Measurements from ENCODE around the gene ZRANB1. TPM values are rescaled to one million over a fixed set of nuclear protein-coding genes. Genes with fewer than 3 reads are reported as not detected.
A peak's percentile ranks its signal among the peaks of the same experiment; 100 is the strongest.

Gene ZRANB1
- total RNA-seq, 2 donors from 2014 or later: 26.0 to 26.9 TPM

GRCh38 chr10:124978376-124978725 is 36.4 kb downstream of the ZRANB1 start:
- no peak for DNase-seq
- H3K27ac Mint-ChIP-seq: no peak overlapping the region
- H3K27me3 Mint-ChIP-seq (ENCODE audit: insufficient read depth): no peaks in the 10 kb centered on the region
- H3K9me3 Mint-ChIP-seq: no peaks in the 10 kb centered on the region
- TF ChIP-seq CTCF (conservative IDR thresholded peaks at IDR 0.05): no peak
- H3K4me1 Mint-ChIP-seq: no peaks in the 10 kb centered on the region
- Histone ChIP-seq H3K9ac (ENCODE audit: extremely low read depth, low read length, poor library complexity, severe bottlenecking) (no peak overlapping the region), H3K36me3 (ENCODE audit: control insufficient read depth, insufficient read depth, low read length) (peaks cover 76% of the 10 kb centered on the region), H3K4me1 (ENCODE audit: control insufficient read depth, insufficient read depth, low read length) (no peaks in the 10 kb centered on the region), H3K4me3 (ENCODE audit: low read length) (no peak overlapping the region), H3K27ac (ENCODE audit: low read depth, low read length) (no peak overlapping the region), H3K27me3 (ENCODE audit: control insufficient read depth, insufficient read depth, low read length, poor library complexity, severe bottlenecking) (no peaks in the 10 kb centered on the region), H3K9me3 (ENCODE audit: control insufficient read depth, low read length) (no peaks in the 10 kb centered on the region)
- 96 to 100% methylated on average over 1 to 5 of the region's 5 CpGs for WGBS, 2 experiments (ENCODE audit: insufficient coverage in 1 of 2, insufficient read length in 1 of 2)
- no peak overlapping the region for H3K4me3 Mint-ChIP-seq
- peaks cover 54% of the 10 kb centered on the region for H3K36me3 Mint-ChIP-seq (ENCODE audit: low read depth)

GRCh38 chr10:124983321-124983720 is 41.4 kb downstream of the ZRANB1 start:
- Histone ChIP-seq H3K9me3 (ENCODE audit: control insufficient read depth, low read length) (no peaks in the 10 kb centered on the region), H3K36me3 (ENCODE audit: control insufficient read depth, insufficient read depth, low read length) (peaks cover 86% of the 10 kb centered on the region), H3K4me3 (ENCODE audit: low read length) (no peak overlapping the region), H3K4me1 (ENCODE audit: control insufficient read depth, insufficient read depth, low read length) (no peaks in the 10 kb centered on the region), H3K27ac (ENCODE audit: low read depth, low read length) (no peak overlapping the region), H3K9ac (ENCODE audit: extremely low read depth, low read length, poor library complexity, severe bottlenecking) (no peak overlapping the region), H3K27me3 (ENCODE audit: control insufficient read depth, insufficient read depth, low read length, poor library complexity, severe bottlenecking) (no peaks in the 10 kb centered on the region)
- peak overlapping the region; percentile 81 for H3K27ac Mint-ChIP-seq
- 80 to 87% methylated on average over 5 to 6 of the region's 6 CpGs for WGBS, 2 experiments (ENCODE audit: insufficient coverage in 1 of 2, insufficient read length in 1 of 2)
- no peaks in the 10 kb centered on the region for H3K4me1 Mint-ChIP-seq
- H3K4me3 Mint-ChIP-seq: no peak overlapping the region
- no peak for TF ChIP-seq CTCF (conservative IDR thresholded peaks at IDR 0.05)
- H3K9me3 Mint-ChIP-seq: no peaks in the 10 kb centered on the region
- no peaks in the 10 kb centered on the region for H3K27me3 Mint-ChIP-seq (ENCODE audit: insufficient read depth)
- H3K36me3 Mint-ChIP-seq (ENCODE audit: low read depth): peaks cover 64% of the 10 kb centered on the region
- no peak for DNase-seq

- Mint-ChIP-seq H3K27me3 (ENCODE audit: insufficient read depth) (no peaks in the 10 kb centered on the region), H3K27ac (no peak overlapping the region), H3K4me3 (no peak overlapping the region), H3K36me3 (ENCODE audit: low read depth) (peaks cover 69% of the 10 kb centered on the region), H3K4me1 (no peaks in the 10 kb centered on the region), H3K9me3 (no peaks in the 10 kb centered on the region)
- H3K9me3 ChIP-seq (ENCODE audit: control insufficient read depth, low read length): no peaks in the 10 kb centered on the region
- WGBS, 2 experiments (ENCODE audit: insufficient coverage in 1 of 2, insufficient read length in 1 of 2): 100% methylated on average over 1 of the region's 1 CpG; no CpG with 5 or more reads in 1 of the 2 experiments
- H3K9ac ChIP-seq (ENCODE audit: extremely low read depth, low read length, poor library complexity, severe bottlenecking): no peak overlapping the region
- no peaks in the 10 kb centered on the region for H3K27me3 ChIP-seq (ENCODE audit: control insufficient read depth, insufficient read depth, low read length, poor library complexity, severe bottlenecking)
- DNase-seq: no peak
- H3K4me3 ChIP-seq (ENCODE audit: low read length): no peak overlapping the region
- H3K27ac ChIP-seq (ENCODE audit: low read depth, low read length): no peak overlapping the region
- no peaks in the 10 kb centered on the region for H3K4me1 ChIP-seq (ENCODE audit: control insufficient read depth, insufficient read depth, low read length)
- TF ChIP-seq CTCF (conservative IDR thresholded peaks at IDR 0.05): no peak
- H3K36me3 ChIP-seq (ENCODE audit: control insufficient read depth, insufficient read depth, low read length): peaks cover 85% of the 10 kb centered on the region
Observed at GRCh38 chr10:124984376-124984775, 42.5 kb downstream of the ZRANB1 start.
